GM18867 (cell line): Measurements from ENCODE around the gene FAF1.
"Not testable (repeated sequence)": the region's sequence is repeated elsewhere in the genome, so short reads cannot be mapped to it uniquely, and the experiment has no call there.

ENCODE experiments used
- ATAC-seq: cut with Tn5 transposase; IDR thresholded peaks from one replicate; pipeline ENCODE4 v1.9.1; 2021; ENCODE audit warnings: mild to moderate bottlenecking, moderate library complexity; ENCODE audit not compliant: unreplicated experiment

Gene FAF1

DNA sequence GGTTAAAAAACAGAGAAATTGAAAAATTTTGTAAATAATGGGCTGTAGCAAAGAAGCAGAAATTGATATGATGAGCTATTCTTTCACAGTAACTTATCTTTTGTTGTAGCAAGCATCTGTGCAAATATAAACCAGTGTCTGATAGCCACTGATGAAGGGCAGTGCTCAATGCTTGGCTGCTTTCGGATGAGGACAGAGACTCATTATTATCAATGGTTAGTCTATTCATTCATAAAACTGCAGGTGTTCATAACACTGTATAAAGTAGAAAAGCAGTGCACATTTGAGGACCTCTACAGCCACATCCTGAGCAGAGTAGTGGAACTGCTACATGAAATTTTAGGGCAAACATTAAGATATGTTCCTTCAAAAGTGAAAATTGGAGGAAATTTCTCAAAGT lies 107.2 kb downstream of the FAF1 start:
- no peak for ATAC-seq

DNA sequence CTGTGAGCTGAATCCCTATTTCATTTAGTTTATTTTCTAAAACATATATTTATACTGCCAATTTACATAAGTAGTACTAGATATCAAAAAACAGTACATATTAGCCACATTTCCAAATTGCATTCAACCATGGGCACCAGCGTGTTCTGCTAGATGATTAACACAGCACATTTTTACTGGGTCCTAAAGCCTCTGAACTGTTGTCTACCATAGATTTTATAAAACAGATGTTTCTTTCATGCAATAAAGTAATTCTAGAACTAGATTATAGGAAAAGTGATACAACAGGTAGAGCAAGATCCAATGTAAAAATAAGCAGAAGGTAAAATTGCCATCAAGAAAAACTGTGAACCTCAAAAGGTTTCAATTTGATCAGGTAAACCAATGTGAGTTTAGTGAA lies 108.6 kb downstream of the FAF1 start:
- ATAC-seq: no peak

DNA sequence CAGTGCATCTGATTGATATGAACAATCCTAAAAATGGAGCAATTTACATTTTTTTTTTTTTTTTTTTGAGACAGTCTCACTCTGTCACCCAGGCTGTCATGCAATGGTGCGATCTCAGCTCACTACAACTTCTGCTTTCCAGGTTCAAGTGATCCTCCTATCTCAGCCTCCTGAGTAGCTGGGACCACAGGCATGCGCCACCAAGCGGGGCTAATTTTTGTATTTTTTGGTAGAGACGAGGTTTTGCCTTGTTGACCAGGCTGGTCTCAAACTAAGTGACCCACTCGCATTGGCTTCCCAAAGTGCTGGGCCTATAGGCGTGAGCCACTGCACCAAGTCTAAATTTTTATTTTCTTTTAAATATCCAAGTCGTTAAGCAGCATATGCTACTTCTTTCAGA lies 109.0 kb downstream of the FAF1 start:
- no peak for ATAC-seq

DNA sequence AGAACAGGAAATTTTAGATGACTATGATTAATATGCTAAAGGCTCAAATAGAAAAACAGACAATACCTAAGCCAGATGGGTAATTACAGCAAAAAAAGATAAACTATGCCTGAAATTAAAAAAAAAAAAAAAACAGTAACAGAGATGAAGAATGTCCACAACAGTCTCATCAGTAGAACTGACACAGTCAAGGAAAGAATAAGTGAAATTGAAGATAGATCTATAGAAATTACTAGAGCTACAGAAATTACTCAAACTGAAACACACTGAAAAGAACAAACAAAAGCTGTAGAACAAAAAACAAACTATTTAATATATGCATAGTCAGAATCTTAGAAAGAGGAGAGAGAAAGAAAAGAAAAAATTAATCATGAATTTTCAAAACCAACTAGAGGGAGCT lies 112.8 kb downstream of the FAF1 start:
- no peak for ATAC-seq

DNA sequence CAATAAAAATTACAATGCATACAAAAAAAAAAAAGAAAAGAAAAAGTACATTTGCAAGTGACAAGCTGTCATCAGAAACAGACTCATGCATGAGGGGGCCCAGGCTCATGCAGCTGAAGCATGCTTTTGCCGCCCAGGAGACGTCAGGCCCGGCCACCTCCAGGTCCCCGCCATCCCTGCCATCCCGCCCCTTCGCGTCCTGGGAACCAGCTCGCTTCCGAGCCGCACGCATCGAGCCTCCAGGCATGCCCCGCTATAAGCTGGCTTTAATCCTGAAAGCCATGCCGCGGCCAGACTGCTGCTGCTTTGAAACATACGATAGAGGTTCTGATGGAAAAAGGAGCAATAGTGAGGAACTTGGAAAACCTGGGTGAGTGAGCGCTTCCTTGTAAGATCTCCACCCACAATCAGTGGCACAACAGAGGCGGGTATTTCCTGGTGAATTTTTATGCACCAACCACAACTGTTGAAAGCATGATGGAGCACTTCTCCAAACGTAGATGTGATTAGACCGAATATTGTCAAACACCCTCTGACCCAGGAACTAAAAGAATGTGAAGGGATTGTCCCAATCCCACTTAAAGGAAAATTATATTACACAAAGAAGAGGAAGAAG lies 113.7 kb downstream of the FAF1 start:
- no peak for ATAC-seq

DNA sequence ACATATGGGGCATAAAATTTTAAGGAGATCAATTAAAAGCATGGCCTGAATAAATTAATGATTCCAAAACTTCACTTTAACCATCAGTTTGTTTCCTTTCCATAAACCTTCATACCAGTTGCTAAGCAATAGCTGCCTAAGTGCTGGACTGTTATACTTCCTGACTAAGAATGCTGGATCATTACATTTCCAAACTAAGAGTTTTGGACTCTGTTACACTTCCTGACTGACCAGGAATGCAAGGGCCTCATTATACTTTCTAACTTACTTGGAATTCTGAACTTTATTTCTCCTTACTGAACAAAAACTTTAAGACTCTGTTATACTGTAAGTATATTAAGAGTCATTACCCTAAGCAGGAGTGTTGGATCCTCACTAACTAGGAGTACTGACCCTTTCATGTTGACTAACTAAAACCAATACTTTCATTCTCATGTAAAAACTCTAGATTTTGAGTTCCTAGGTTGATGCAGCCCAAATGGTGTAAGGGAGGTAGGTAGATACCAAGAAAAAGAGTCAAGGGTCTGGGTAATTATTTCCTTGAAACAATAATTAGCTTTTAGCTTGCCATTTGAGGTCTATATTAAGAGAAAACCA lies 118.2 kb downstream of the FAF1 start:
- no peak for ATAC-seq

DNA sequence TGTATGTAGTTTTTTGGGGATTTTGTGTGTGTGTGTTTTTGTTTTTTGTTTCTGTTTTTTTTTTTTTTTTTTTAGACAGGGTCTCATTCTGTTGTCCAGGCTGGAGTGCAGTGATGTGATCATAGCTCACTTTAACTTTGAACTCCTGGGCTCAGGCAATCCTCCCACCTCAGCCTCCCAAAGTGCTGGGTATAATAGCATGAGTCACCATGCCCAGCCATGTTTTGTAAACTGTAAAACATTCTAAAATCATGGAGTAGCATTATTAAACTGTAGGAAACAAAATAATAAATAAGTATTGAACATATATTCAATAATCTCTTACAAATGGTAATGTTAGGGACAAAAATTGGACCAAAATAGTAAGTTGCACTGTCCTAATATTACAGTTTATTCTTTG lies 124.0 kb downstream of the FAF1 start:
- no peak for ATAC-seq

DNA sequence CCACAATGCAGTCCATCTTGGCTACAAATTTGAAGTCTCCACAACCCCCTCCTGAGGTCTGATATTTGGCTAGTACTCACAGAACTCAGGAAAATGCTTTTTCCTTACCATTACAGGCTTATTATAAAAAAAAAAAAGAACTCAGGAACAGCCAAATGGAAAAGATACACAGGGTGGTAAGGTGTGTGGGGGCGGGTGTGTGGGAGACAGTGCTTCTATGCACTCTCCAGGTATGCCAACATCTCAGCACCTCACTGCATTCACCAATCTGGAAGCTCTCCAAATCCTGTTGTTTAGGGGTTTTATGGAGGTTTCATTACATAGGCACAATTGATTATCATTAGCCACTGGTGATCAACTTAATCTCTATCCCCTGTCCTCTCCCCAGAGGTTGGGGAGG lies 126.9 kb downstream of the FAF1 start:
- no peak for ATAC-seq

DNA sequence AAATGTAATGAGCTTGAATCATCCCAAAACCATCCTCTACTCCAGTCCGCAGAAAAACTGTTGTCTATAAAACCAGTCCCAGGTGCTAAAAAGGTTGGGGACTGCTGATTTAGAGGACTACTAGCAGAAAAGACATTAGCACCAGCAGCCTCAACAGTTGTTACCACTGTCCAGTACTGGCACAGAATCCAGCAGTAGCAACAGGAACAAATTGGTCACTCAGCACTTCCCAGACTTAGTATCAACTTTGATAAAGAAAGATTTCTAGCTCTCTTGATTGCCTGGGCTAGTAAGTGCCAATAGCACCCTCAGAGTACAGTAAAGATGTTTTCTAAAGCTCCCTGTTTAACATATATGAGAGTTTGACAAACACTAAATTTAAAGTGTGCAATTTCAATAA lies 127.9 kb downstream of the FAF1 start:
- ATAC-seq: no peak

DNA sequence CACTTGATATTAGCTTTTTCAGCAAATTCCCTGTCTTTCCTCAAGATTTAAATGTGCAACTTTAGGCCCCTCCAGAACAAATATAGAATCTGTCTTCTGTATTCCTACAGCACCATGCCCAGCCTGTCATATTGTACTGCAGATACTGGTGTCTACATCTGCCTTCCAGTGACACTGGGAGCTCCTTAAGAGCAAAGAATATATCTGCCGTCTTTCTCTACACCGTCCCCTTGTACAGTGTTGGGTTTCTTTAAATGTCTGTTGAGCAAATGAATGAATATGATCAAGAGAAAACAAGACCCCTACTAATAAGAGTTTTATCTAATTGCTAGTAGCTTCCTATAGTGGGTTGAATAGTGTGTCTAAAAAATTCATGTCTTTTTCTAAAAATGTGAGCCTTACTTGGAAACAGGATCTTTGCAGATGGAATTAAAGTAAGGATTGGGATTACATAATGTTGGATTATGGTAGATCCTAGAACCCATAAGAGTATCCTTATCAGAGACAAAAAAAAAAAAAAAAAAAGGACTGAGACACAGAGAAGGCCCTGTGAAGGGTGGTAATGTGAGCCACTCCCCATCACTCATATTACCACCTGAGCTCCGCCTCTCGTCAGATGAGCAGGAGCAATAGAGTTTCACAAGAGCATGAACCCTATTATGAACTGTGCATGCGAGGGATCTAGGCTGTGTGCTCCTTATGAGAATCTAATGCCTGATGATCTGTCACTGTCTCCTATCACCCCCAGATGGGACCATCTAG lies 128.6 kb downstream of the FAF1 start:
- ATAC-seq: no peak

DNA sequence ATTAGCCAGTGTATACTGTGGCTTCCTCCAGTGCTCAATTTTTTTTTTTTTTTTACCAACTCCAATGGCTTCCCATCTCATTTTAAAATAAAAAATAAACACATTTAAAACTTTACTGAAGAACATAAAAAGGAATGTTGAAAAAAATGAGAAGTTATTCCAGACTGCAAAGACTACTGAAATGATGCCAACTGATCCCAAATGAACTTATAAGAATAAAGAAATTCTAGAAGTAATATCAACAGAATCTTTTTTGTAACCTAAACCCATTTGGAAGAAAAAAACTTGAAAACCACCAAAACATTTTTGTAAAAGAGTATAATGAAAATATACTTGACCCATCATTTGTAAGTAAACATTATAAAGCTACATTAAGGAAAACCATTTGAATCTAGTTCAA lies 129.4 kb downstream of the FAF1 start:
- ATAC-seq: no peak

DNA sequence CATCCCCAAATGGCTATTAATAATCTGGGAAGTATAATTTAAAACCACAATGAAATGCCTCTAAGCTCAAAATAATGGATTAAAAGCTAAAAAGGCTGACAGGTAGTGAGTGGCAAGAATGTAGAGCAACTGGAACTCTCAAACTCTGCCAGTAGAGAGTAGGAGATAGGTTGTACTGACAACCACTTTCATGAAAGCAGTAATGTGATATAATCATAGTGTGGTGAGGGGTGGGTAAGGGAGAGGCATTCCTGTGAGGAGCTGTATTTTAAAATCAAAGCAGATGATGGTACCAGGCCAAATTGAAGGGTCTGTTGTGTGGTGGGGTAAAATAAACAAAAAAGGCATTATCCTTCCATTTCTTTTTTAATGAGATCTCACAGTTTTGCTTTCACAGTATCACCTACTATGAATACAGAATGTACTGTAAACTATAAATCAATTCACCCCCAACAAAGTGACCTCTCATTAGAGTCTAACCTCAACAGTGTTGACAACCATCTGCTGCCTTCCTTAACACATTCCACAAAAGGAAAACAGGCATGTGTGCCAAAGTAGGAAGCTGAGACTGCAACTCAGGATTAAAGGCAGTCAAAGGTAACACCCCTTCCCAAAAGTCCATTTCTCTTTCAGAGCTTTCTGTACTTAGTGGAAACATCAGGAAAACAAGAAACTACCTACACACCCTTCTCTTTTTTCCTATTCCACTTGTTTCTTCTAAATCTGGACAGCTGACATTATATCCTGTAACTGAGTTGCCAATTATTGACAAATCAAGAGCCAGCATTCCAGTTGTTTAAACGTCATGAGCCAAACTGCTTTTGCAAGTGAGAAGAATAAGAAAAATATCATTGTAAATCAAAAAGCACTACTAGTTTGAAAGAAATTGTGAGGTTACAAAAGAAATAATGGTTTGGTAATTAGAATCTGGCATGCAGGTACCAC lies 130.8 kb downstream of the FAF1 start:
- ATAC-seq: no peak

DNA sequence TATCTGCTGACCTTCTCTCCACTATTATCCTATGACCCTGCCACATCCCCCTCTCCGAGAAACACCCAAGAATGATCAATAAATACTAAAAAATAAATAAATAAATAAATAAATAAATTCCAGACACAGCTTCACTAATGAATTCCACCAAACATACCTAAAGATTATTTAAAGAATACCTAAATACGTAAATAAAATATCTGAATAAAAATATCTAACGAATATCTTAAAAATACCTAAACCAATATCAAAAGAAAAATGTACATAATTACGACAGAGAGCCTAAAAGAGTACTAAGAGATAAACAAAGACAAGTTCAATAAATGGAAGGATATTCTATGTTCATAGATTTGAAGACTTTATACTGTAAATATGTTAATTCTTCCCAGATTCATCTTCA lies 132.5 kb downstream of the FAF1 start:
- no peak for ATAC-seq

DNA sequence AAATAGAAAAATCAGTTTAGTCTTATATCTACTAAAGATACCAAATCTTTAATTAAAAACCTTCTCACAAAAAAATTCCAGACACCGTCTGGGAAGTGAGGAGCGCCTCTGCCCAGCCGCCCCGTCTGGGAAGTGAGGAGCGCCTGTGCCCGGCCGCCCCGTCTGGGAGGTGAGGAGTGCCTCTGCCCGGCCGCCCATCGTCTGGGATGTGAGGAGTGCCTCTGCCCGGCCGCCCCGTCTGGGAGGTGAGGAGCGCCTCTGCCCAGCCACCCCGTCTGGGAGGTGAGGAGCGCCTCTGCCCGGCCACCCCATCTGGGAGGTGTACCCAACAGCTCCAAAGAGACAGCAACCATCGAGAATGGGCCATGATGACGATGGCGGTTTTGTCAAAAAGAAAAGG lies 133.3 kb downstream of the FAF1 start:
- not testable (repeated sequence) for ATAC-seq

DNA sequence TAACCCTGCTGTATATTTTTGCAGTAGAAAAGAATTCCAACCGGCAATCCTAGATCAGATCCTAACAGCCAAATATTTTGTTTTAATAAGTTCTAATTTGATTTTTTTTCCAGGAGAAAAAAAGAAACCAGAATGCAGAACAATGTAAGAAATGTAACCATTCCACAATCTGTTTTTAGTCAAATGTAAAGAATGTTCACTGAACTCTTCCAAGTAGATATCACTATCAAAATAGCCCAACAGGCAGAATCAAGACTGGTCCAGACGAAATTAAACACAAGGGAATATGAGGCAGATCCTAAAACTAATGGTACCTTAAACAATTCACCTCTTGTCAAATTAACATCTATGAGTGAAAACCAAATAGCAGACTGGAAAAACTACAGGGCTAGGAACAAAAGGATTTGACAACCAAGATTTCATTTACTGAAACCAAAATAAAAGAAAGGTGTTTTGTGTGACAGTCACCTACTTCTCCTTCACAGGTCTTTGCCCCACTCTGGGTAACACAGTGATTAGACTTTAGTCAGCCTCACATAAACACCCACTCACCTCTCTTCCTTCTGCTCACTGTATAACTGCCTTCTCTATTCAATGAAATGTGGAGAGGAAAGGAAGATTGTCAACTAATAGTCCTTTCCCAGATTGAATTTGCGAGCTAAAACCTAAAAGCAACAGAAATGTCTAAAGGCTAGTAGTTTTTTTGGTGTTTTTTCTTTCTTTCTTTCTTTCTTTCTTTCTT lies 137.9 kb downstream of the FAF1 start:
- ATAC-seq: no peak

DNA sequence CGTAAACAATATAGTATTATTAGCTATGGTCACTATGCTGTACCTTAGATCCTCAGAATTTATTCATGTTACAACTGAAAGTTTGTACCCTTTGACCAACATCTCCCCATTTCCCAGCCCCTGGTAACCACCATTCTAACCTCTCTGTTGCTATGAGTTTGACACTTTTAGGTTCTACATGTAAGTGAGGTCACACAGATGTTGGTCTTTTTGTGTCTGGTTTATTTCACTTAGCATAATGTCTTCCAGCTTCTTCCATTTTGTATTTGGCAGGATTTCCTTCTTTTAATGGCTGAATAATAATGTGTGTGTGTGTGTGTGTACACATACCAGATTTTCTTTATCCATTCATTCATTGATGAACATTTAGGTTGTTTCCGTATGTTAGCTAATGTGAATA lies 139.5 kb downstream of the FAF1 start:
- ATAC-seq: no peak

DNA sequence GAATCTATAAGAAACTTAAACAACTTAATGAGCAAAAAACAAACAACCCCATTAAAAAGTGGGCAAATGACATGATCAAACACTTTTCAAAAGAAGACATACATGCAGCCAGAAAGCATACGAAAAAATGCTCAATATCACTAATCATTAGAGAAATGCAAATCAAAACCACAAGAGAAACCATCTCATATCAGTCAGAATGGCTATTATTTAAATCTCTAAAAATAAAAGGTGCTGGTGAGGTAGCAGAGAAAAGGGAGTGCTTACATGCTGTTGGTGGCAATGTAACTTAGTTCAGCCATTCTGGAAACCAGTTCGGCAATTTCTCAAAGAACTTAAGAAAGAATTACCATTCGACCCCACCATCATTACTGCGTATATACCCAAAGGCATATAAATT lies 147.7 kb downstream of the FAF1 start:
- ATAC-seq: peak; percentile 93

DNA sequence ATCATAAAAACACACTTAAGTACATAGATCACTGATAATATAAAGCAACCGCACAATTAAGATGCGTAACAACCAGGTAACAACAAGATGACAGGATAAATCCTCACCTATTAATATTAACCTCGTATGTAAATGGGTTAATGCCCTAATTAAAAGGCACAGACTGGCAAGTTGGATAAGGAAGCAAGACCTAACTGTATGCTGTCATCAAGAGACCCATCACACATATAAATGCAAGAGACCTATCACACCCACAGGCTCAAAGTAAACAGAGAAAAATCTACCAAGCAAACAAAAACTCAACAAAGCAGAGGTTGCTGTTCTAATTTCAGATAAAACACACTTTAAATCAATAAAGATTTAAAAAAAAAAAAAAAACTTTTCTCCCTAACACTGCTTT lies 151.8 kb downstream of the FAF1 start:
- ATAC-seq: no peak

DNA sequence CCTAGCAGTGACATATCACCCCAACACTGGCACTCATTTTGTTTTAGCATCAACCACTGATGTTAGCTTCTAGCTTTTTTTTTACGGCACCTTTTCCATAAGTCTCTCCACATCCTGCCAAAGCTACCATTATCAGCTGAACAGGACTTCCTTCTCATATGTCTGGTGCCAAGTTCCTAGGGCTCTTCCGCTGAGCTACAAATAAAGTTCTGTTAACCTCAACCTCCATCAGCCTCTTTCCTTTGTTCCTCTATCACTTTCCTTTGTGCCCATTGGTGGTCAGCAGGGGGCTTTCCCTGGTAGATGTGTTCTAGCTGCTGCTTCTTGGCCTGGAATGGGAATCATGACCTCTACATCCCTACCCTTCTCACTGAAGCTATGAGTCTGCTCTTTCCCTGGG lies 163.8 kb downstream of the FAF1 start:
- no peak for ATAC-seq

DNA sequence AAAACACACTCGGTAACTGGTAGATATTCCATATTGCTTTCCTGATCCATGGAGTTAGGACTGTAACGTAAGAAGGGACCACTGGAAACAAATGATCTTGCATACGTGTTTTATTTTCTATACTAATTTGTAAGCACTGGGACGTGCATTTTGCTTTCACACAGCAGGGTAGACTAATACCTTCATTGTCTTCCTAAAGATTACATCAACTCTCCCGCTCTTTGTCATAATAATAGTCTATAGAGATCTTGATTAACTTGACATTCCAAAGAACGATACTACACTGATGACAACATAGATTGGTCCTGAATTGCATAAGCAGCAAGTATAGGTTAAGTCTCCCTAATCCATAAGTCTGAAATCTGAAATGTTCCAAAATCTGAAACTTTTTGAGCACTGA lies 166.5 kb downstream of the FAF1 start:
- ATAC-seq: no peak

DNA sequence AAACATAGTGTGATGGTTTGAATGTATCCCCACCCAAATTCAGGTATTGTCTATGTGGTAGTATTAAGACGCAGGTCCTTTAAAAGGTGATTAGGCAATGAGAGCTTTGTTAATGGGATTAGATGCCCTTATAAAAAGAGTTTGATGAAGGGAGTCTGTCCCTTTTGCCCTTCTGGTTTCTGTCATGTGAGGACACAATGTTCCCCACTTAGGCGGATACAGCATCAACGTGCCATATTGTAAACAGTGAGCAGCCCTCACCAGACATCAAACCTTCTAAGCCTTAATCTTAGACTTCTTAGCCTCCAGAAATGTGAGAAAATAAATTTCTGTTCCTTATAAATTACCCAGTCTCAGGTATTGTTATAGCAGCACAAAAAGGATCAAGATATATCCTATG lies 172.8 kb downstream of the FAF1 start:
- ATAC-seq: no peak
